BLaER1 (cell line): ENCODE results near the gene LYRM2.

Source experiments
- H3K27ac ChIP-seq: shearing (Covaris generic); formaldehyde crosslinking; 2 replicates; pipeline ENCODE4 v1.8.1; 2022
- H3K27me3 ChIP-seq: shearing (Covaris generic); formaldehyde crosslinking; 2 replicates; pipeline ENCODE4 v1.8.1; 2022
- H3K36me3 ChIP-seq: shearing (Covaris generic); formaldehyde crosslinking; 2 replicates; pipeline ENCODE4 v1.8.1; 2022
- H3K4me1 ChIP-seq: shearing (Covaris generic); formaldehyde crosslinking; 2 replicates; pipeline ENCODE4 v1.8.1; 2022
- H3K4me2 ChIP-seq: shearing (Covaris generic); formaldehyde crosslinking; 2 replicates; pipeline ENCODE4 v1.8.1; 2022
- H3K4me3 ChIP-seq: shearing (Covaris generic); formaldehyde crosslinking; 2 replicates; pipeline ENCODE4 v1.8.1; 2022
- H3K9ac ChIP-seq: shearing (Covaris generic); formaldehyde crosslinking; 2 replicates; pipeline ENCODE4 v1.8.1; 2022
- H3K9me3 ChIP-seq: shearing (Covaris generic); formaldehyde crosslinking; 2 replicates; pipeline ENCODE4 v1.8.1; 2022
- H4K20me1 ChIP-seq: shearing (Covaris generic); formaldehyde crosslinking; 2 replicates; pipeline ENCODE4 v1.8.1; 2022
- Cebpa-rat ChIP-seq: shearing (Covaris generic); IDR thresholded peaks from 2 replicates; pipeline ENCODE4 v1.8.1; 2022

Gene LYRM2

DNA sequence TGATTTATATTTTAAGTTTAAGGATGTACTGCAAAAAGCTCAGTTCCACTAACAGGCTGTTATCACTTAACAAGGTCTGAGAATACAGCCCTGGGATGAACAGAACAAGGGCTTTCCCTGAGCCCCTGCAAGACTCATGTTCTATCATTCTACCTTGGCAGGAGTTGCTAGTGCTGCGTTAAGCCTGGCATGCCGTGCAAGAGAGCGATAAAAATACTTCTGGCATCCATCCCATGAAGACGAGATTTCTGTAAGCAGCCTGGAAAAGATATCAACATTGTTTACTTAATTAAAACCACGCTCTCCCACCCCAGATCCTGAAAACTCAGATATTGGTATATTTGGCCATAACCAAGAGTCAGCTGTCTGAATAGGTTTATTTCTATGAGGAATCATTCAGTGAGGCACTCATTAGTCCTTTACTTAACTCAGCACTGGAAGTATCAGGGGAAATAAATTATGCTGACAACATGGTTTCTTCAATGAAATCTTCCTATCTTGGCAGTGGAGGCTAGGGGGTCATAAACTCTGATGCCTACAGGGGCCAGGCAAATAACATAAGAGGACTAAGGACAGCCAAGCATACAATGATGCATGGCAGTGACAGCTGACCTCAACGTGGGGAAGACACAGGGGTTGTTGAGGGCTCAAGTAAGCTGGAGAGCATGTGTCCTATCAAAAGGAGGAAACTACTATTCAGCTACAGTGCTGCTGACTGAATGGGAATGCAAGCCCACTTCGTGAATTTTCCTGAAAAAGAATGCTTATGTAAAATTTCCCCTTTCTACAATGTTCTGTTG is 37.6 kb upstream of the LYRM2 start:
- Histone ChIP-seq H3K27ac (no peak overlapping the region), H3K27me3 (no peaks in the 10 kb centered on the region), H3K9me3 (no peaks in the 10 kb centered on the region), H3K4me1 (no peaks in the 10 kb centered on the region), H3K36me3 (peaks cover 92% of the 10 kb centered on the region), H3K4me2 (no peak overlapping the region), H3K9ac (no peak overlapping the region), H3K4me3 (no peak overlapping the region), H4K20me1 (no peaks in the 10 kb centered on the region)
- TF ChIP-seq Cebpa-rat: no peak

GRCh38 chr6:89670935-89671565 is 32.5 kb upstream of the LYRM2 start:
- peaks cover 65% of the 10 kb centered on the region for H3K36me3 ChIP-seq
- no peak overlapping the region for H3K4me3 ChIP-seq
- no peak overlapping the region for H3K9ac ChIP-seq
- H3K4me2 ChIP-seq: no peak overlapping the region
- H3K4me1 ChIP-seq: no peaks in the 10 kb centered on the region
- H3K9me3 ChIP-seq: no peaks in the 10 kb centered on the region
- H3K27me3 ChIP-seq: no peaks in the 10 kb centered on the region
- TF ChIP-seq Cebpa-rat: no peak
- no peaks in the 10 kb centered on the region for H4K20me1 ChIP-seq
- H3K27ac ChIP-seq: no peak overlapping the region

DNA sequence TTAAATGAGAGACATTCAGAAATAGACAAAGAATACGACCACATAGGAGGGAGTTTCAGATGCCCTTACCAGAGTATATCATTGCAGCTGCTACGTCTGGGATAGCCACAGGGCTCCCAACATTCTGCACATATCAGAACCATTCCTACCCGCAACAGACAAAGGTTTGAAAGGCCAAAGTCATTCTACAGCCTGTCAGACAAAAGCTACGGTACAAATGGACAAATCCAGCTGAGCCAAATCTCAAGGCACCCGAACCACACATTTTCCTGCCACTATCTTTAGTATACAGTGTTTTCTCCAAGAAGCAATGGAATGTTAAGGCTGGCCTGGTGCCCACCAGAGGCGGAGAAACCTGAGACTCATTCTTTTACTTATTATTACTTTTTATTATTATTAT is 30.5 kb upstream of the LYRM2 start:
- Histone ChIP-seq H3K9ac (no peak overlapping the region), H3K4me1 (no peaks in the 10 kb centered on the region), H3K9me3 (no peaks in the 10 kb centered on the region), H3K27ac (no peak overlapping the region), H3K27me3 (no peaks in the 10 kb centered on the region), H3K4me3 (no peak overlapping the region), H3K4me2 (no peak overlapping the region), H3K36me3 (peaks cover 61% of the 10 kb centered on the region), H4K20me1 (no peaks in the 10 kb centered on the region)
- TF ChIP-seq Cebpa-rat: no peak

DNA sequence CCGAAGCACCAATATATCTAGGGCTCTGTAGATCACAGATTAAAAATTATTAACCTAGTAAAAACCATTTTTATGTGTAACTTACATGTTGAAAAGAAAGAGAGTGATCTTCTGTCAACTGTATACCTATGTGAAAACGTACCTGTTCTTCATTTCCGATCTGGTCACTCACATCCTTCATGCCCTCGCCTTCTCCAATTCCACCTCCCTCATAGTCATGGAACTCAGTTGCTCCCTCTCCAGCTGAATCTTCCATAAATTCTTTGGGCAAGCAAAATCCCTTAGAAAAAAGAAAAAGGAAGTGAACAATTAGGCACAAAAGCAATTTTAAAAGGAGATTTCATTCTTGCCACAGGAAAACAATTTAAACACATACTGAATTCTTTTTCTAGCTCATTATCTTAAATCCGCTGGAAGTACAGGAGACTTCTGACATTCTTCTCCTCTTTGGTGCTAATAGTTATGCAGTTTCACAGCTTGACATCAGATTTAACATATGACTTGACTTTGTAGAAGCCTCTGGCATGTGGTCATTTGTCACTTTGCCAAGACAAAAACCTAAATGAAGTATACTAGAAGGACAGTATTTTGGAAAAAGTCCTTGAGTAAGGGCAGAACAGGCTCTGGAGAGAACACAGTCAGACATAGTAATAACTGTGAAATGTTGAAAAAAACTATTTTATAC is 29.5 kb upstream of the LYRM2 start:
- no peaks in the 10 kb centered on the region for H3K9me3 ChIP-seq
- H3K9ac ChIP-seq: no peak overlapping the region
- no peak overlapping the region for H3K27ac ChIP-seq
- no peaks in the 10 kb centered on the region for H4K20me1 ChIP-seq
- peaks cover 63% of the 10 kb centered on the region for H3K36me3 ChIP-seq
- no peak for TF ChIP-seq Cebpa-rat
- no peak overlapping the region for H3K4me3 ChIP-seq
- no peaks in the 10 kb centered on the region for H3K4me1 ChIP-seq
- H3K4me2 ChIP-seq: no peak overlapping the region
- H3K27me3 ChIP-seq: no peaks in the 10 kb centered on the region

GRCh38 chr6:89662659-89663223 is 24.2 kb upstream of the LYRM2 start:
- no peak overlapping the region for H3K4me3 ChIP-seq
- no peak overlapping the region for H3K4me2 ChIP-seq
- H3K36me3 ChIP-seq: peaks cover 72% of the 10 kb centered on the region
- no peaks in the 10 kb centered on the region for H3K27me3 ChIP-seq
- H3K9me3 ChIP-seq: no peaks in the 10 kb centered on the region
- H3K9ac ChIP-seq: no peak overlapping the region
- no peak overlapping the region for H3K27ac ChIP-seq
- no peaks in the 10 kb centered on the region for H4K20me1 ChIP-seq
- H3K4me1 ChIP-seq: no peaks in the 10 kb centered on the region
- no peak for TF ChIP-seq Cebpa-rat

DNA sequence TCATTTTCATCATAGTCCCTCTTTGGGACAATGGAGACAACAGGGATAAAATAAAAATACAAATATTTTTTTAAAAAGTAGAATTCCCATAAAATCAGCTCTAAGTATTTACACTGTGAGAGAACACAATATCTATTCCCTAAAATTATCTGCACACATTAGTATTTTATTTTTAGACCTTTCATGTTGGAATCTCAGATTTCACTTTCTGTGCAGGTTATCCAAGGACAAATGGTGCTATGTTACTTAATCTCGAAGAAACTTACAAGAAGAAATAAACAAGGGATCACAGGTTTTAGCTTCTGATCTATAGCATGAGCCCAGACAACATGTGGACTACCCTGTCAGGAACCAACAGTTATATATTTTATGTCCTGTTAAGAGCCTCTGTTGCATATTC is 23.0 kb upstream of the LYRM2 start:
- H3K27ac ChIP-seq: no peak overlapping the region
- no peak overlapping the region for H3K9ac ChIP-seq
- H3K4me3 ChIP-seq: no peak overlapping the region
- H4K20me1 ChIP-seq: no peaks in the 10 kb centered on the region
- no peaks in the 10 kb centered on the region for H3K4me1 ChIP-seq
- H3K4me2 ChIP-seq: no peak overlapping the region
- no peak for TF ChIP-seq Cebpa-rat
- no peaks in the 10 kb centered on the region for H3K9me3 ChIP-seq
- no peaks in the 10 kb centered on the region for H3K27me3 ChIP-seq
- H3K36me3 ChIP-seq: peaks cover 81% of the 10 kb centered on the region

DNA sequence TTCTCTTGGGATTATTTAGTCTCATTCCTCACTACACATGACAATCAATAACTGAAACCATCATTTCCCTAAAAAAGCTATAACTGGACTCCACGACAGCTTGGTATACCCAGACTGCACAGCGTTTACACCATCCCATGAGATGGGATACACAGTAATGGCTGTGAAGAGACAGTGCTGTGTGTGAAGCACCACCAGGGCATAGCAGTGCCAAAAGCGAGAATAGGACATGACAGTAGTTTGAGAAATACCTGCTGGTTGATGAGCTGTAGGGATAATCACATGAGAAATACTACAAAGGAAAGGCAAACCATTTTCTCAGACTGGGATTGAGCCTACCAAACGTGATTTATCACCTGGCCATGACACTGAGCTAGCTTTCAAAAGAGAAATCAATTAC is 22.4 kb upstream of the LYRM2 start:
- TF ChIP-seq Cebpa-rat: no peak
- H3K4me3 ChIP-seq: no peak overlapping the region
- peaks cover 81% of the 10 kb centered on the region for H3K36me3 ChIP-seq
- H3K27ac ChIP-seq: no peak overlapping the region
- H3K4me2 ChIP-seq: no peak overlapping the region
- no peaks in the 10 kb centered on the region for H4K20me1 ChIP-seq
- no peaks in the 10 kb centered on the region for H3K27me3 ChIP-seq
- H3K9me3 ChIP-seq: no peaks in the 10 kb centered on the region
- H3K9ac ChIP-seq: no peak overlapping the region
- no peaks in the 10 kb centered on the region for H3K4me1 ChIP-seq

DNA sequence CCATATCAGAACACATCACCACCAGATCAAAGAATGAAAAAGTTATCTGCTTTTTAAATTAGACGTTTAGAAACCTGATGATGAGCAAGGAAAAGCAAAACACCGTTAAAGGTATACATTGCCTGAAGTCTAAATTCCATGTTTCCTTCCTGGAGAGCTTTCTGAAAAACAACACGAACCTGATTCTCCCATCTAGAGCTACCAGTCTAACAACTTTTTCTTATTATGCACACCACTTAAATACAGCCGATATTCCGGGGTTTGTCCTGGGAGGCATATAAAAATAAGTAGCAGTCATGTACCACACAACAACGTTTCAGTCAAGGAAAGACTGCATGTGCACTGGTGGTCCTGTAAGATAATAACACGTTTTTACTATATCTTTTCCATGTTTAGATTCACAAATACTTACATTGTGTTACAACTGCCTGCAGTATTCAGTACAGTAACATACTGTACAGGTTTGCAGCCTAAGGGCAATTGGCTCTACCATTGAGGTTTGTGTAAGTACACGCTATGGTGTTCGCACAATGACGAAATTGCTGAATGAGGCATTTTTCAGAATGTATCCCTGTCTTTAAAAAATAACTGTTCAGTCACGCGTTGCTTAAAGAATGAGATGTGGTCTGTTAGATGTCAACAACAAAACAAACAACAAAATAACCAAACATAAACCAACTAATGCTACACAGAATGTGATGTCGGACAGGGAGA is 19.1 kb upstream of the LYRM2 start:
- Histone ChIP-seq H3K36me3 (peaks cover 82% of the 10 kb centered on the region), H3K4me3 (no peak overlapping the region), H3K4me2 (no peak overlapping the region), H3K27ac (no peak overlapping the region), H3K27me3 (no peaks in the 10 kb centered on the region), H3K9ac (no peak overlapping the region), H3K4me1 (no peaks in the 10 kb centered on the region), H4K20me1 (no peaks in the 10 kb centered on the region), H3K9me3 (no peaks in the 10 kb centered on the region)
- no peak for TF ChIP-seq Cebpa-rat

DNA sequence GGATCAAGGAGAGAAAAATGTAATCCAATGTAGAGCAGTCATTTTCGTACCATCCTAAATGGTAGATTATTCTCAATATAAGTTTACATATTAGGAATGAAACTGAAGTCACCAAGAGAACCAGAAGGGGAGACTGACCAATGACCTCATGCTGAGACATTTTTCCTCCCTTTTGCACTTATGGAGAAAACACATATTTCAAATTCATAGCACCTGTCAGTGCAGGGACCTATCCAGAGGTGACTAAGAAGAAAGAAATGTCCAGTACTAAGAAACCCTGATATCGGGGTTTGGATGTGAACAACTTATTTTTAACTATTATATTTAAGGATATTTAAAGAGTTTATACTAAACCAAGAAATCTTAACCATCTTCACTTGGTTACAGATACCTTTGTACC is 16.6 kb upstream of the LYRM2 start:
- Histone ChIP-seq H4K20me1 (no peaks in the 10 kb centered on the region), H3K9ac (no peak overlapping the region), H3K4me2 (no peak overlapping the region), H3K9me3 (no peaks in the 10 kb centered on the region), H3K36me3 (peaks cover 83% of the 10 kb centered on the region), H3K27me3 (no peaks in the 10 kb centered on the region), H3K4me1 (no peaks in the 10 kb centered on the region), H3K27ac (no peak overlapping the region), H3K4me3 (no peak overlapping the region)
- no peak for TF ChIP-seq Cebpa-rat

GRCh38 chr6:89650579-89650978 is 12.0 kb upstream of the LYRM2 start:
- no peak overlapping the region for H3K4me3 ChIP-seq
- TF ChIP-seq Cebpa-rat: no peak
- no peaks in the 10 kb centered on the region for H3K9me3 ChIP-seq
- no peaks in the 10 kb centered on the region for H4K20me1 ChIP-seq
- no peaks in the 10 kb centered on the region for H3K4me1 ChIP-seq
- H3K27me3 ChIP-seq: no peaks in the 10 kb centered on the region
- no peak overlapping the region for H3K27ac ChIP-seq
- peaks cover 78% of the 10 kb centered on the region for H3K36me3 ChIP-seq
- no peak overlapping the region for H3K9ac ChIP-seq
- H3K4me2 ChIP-seq: no peak overlapping the region
